ENCODE results near the gene PSMD5. TPM values are rescaled to one million over a fixed set of nuclear protein-coding genes. Genes with fewer than 3 reads are reported as not detected.

PSMD5 gene
- total RNA-seq, 1 experiment from 2014 or later = 53.0 TPM

GRCh38 chr9:120867676-120868338, 25.1 kb upstream of the PSMD5 start:
- H3K27me3 ChIP-seq (ENCODE audit: control insufficient read depth, insufficient read depth, low read length) = no peaks in the 10 kb centered on the region
- peaks cover 16% of the 10 kb centered on the region for H3K4me1 ChIP-seq (ENCODE audit: control insufficient read depth, insufficient read depth, low read length)
- H3K4me3 ChIP-seq (ENCODE audit: low read depth in 2 of 2, low read length in 2 of 2) = peak overlapping the region; percentile 26 to 48
- DNase-seq (ENCODE audit: low read depth, low spot score) = no peak
- BruUV-seq (replicated peaks) = no TSS peak
- no peaks in the 10 kb centered on the region for H3K9me3 ChIP-seq (ENCODE audit: control insufficient read depth, insufficient read depth, low read depth, low read length)
- no peak for ATAC-seq
- in situ Hi-C loops (cut with HindIII; ENCODE audit: low pct_unique_long_range_greater_than_20kb, low sequenced_read_pairs) (no loop called here), intact Hi-C loops (cut with micrococcal nuclease; ENCODE audit: unreplicated experiment) (no loop called here)
- ChIA-PET POLR2A (no interaction called here), CTCF (no interaction called here)
- TF ChIP-seq CTCF (IDR thresholded peaks at IDR 0.05) = no peak
- no peak for TF ChIP-seq POLR2AphosphoS5 (IDR thresholded peaks at IDR 0.05; ENCODE audit: low read depth, low read length)
- TF ChIP-seq TCF7L2 (IDR thresholded peaks at IDR 0.05; ENCODE audit: low read depth, low read length) = no peak
- TF ChIP-seq SIN3A (IDR thresholded peaks at IDR 0.05; ENCODE audit: borderline replicate concordance, insufficient read depth, low read depth, low read length) = no peak
- no peak for TF ChIP-seq REST (IDR thresholded peaks at IDR 0.05; ENCODE audit: insufficient read depth in 1 of 2, low read depth in 2 of 2, low read length in 1 of 2)
- peak overlapping the region; percentile 74 for H3K27ac ChIP-seq (ENCODE audit: low read length)
- peaks cover 5% of the 10 kb centered on the region; the same call in 1 of the 2 replicates for H3K36me3 ChIP-seq (ENCODE audit: control insufficient read depth, insufficient read depth, low read length)

GRCh38 chr9:120866651-120867050, 23.9 kb upstream of the PSMD5 start:
- H3K27ac ChIP-seq (ENCODE audit: low read length) = no peak overlapping the region
- H3K9me3 ChIP-seq (ENCODE audit: control insufficient read depth, insufficient read depth, low read depth, low read length) = no peaks in the 10 kb centered on the region
- intact Hi-C loops (cut with micrococcal nuclease; ENCODE audit: unreplicated experiment) = no loop called here
- H3K36me3 ChIP-seq (ENCODE audit: control insufficient read depth, insufficient read depth, low read length) = peaks cover 5% of the 10 kb centered on the region; the same call in 1 of the 2 replicates
- DNase-seq (ENCODE audit: low read depth, low spot score) (no peak), ATAC-seq (no peak)
- ChIA-PET POLR2A (no interaction called here), CTCF (no interaction called here)
- in situ Hi-C loops (cut with HindIII; ENCODE audit: low pct_unique_long_range_greater_than_20kb, low sequenced_read_pairs) = no loop called here
- peaks cover 16% of the 10 kb centered on the region for H3K4me1 ChIP-seq (ENCODE audit: control insufficient read depth, insufficient read depth, low read length)
- no TSS peak for BruUV-seq (replicated peaks)
- no peaks in the 10 kb centered on the region for H3K27me3 ChIP-seq (ENCODE audit: control insufficient read depth, insufficient read depth, low read length)
- no peak overlapping the region for H3K4me3 ChIP-seq (ENCODE audit: low read depth in 2 of 2, low read length in 2 of 2)
- TF ChIP-seq CTCF (IDR thresholded peaks at IDR 0.05) (no peak), POLR2AphosphoS5 (IDR thresholded peaks at IDR 0.05; ENCODE audit: low read depth, low read length) (no peak), SIN3A (IDR thresholded peaks at IDR 0.05; ENCODE audit: borderline replicate concordance, insufficient read depth, low read depth, low read length) (no peak), REST (IDR thresholded peaks at IDR 0.05; ENCODE audit: insufficient read depth in 1 of 2, low read depth in 2 of 2, low read length in 1 of 2) (no peak), TCF7L2 (IDR thresholded peaks at IDR 0.05; ENCODE audit: low read depth, low read length) (no peak)
